H1 (cell line): ENCODE data around the gene USP24. TPM values are rescaled to one million over a fixed set of nuclear protein-coding genes. Genes with fewer than 3 reads are reported as not detected.

Experiments
- CTCF ChIA-PET: fragments of 300-600 bp; sonication (Branson Sonifier 250); formaldehyde crosslinking; loops from one replicate; lab custom pipeline; 2021; ENCODE audit not compliant: partially characterized antibody; lab: Charles Lee
- POLR2A ChIA-PET: fragments of 300-600 bp; sonication (Branson Sonifier 250); formaldehyde crosslinking; loops from one replicate; lab custom pipeline; 2021; ENCODE audit warnings: inconsistent platforms; ENCODE audit not compliant: partially characterized antibody; lab: Charles Lee
- DNase-seq, 2 experiments: peaks; one replicate each; pipeline versions ENCODE4 v3.0.0 to v3.0.0-alpha.2; 2010 to 2022; ENCODE audit warnings: low spot score in 2 of 2, low read depth in 1 of 2, mixed read lengths in 1 of 2
- FAIRE-seq: peaks from 2 replicates; lab custom pipeline; 2011; peaks lifted over from hg19 to GRCh38; lab: Jason Lieb, UNC
- H2AFZ ChIP-seq: 2 replicates; pipeline ENCODE4 v1.8.1; 2012; ENCODE audit warnings: low read length, inconsistent platforms
- H2AK5ac ChIP-seq: 2 replicates; pipeline ENCODE4 v1.6.1; 2013; ENCODE audit warnings: low read depth, low read length
- H2BK120ac ChIP-seq: replicated peaks from 2 replicates; pipeline ENCODE3; 2013; ENCODE audit warnings: low read depth, low read length, inconsistent platforms
- H2BK12ac ChIP-seq: 2 replicates; pipeline ENCODE4 v1.6.1; 2013; ENCODE audit warnings: low read depth, low read length
- H2BK15ac ChIP-seq: 2 replicates; pipeline ENCODE4 v1.6.1; 2013; ENCODE audit warnings: low read length
- H2BK20ac ChIP-seq: 2 replicates; pipeline ENCODE4 v1.6.1; 2013; ENCODE audit warnings: low read length
- H2BK5ac ChIP-seq: 2 replicates; pipeline ENCODE4 v1.6.1; 2013; ENCODE audit warnings: low read depth, low read length
- H3K14ac ChIP-seq: 2 replicates; pipeline ENCODE4 v1.6.1; 2013; ENCODE audit warnings: inconsistent platforms; ENCODE audit not compliant: insufficient read length
- H3K18ac ChIP-seq: 2 replicates; pipeline ENCODE4 v1.6.1; 2013; ENCODE audit warnings: low read length; ENCODE audit errors: extremely low read depth
- H3K23ac ChIP-seq: 2 replicates; pipeline ENCODE4 v1.6.1; 2013; ENCODE audit warnings: inconsistent platforms; ENCODE audit not compliant: insufficient read length
- H3K23me2 ChIP-seq: 2 replicates; pipeline ENCODE4 v1.6.1; 2013; ENCODE audit warnings: low read depth, low read length
- H3K27ac ChIP-seq: 2 replicates; pipeline ENCODE4 v1.6.1; 2011; ENCODE audit warnings: low read depth, low read length, inconsistent platforms
- H3K27me3 ChIP-seq, 4 experiments: replicated peaks in 1 of 4; 1 replicate in 1 of 4; 2 replicates in 3 of 4; pipeline versions ENCODE4 v1.6.1 to v1.8.1; 2011 to 2013; ENCODE audit warnings: low read length in 3 of 4, mild to moderate bottlenecking in 3 of 4, inconsistent platforms in 2 of 4, mixed read lengths in 2 of 4, moderate library complexity in 1 of 4; ENCODE audit not compliant: control insufficient read depth in 3 of 4, insufficient read depth in 3 of 4; ENCODE audit errors: extremely low read depth in 1 of 4
- H3K36me3 ChIP-seq, 4 experiments: 2 replicates each; pipeline versions ENCODE4 v1.6.1 to v1.8.1; 2011 to 2013; ENCODE audit warnings: mild to moderate bottlenecking in 4 of 4, low read length in 3 of 4, moderate library complexity in 2 of 4, control low read depth in 1 of 4, inconsistent platforms in 1 of 4; ENCODE audit not compliant: insufficient read depth in 4 of 4, control insufficient read depth in 2 of 4
- H3K4ac ChIP-seq: replicated peaks from 2 replicates; pipeline ENCODE3; 2013; ENCODE audit warnings: low read length, low read depth, mixed read lengths, inconsistent platforms; ENCODE audit not compliant: insufficient read length
- H3K4me1 ChIP-seq, 4 experiments: replicated peaks in 1 of 4; 1 replicate in 1 of 4; 2 replicates in 3 of 4; pipeline versions ENCODE4 v1.6.1 to v1.8.1; 2011 to 2013; ENCODE audit warnings: low read length in 3 of 4, inconsistent platforms in 2 of 4, mixed read lengths in 1 of 4; ENCODE audit not compliant: insufficient read depth in 4 of 4, control insufficient read depth in 3 of 4
- H3K4me2 ChIP-seq, 2 experiments: 2 replicates each; pipeline versions ENCODE4 v1.6.1 to v1.8.1; 2011 to 2013; ENCODE audit warnings: low read depth in 2 of 2, low read length in 2 of 2, control low read depth in 1 of 2, inconsistent platforms in 1 of 2, mild to moderate bottlenecking in 1 of 2; ENCODE audit not compliant: insufficient read depth in 1 of 2
- H3K4me3 ChIP-seq, 4 experiments: fragments of 200-600, 300-600 bp in 1 of 4; sonication (generic), shearing (Covaris generic), sonication (Bioruptor Twin) in 1 of 4; 2 replicates each; pipeline versions ENCODE4 v1.5.1 to v1.8.1; 2011 to 2016; ENCODE audit warnings: low read length in 4 of 4, low read depth in 3 of 4, control low read depth in 2 of 4, inconsistent platforms in 2 of 4, mild to moderate bottlenecking in 2 of 4, mixed read lengths in 1 of 4, moderate library complexity in 1 of 4; ENCODE audit not compliant: insufficient read depth in 2 of 4; ENCODE audit errors: extremely low read depth in 1 of 4
- H3K56ac ChIP-seq: replicated peaks from 2 replicates; pipeline ENCODE3; 2013; ENCODE audit warnings: low read depth, mild to moderate bottlenecking, mixed read lengths, low read length, inconsistent platforms; ENCODE audit not compliant: insufficient read length
- H3K79me1 ChIP-seq: 2 replicates; pipeline ENCODE4 v1.6.1; 2013; ENCODE audit warnings: low read depth, low read length, control low read depth
- H3K79me2 ChIP-seq, 2 experiments: 2 replicates each; pipeline versions ENCODE4 v1.6.1 to v1.8.1; 2012 to 2013; ENCODE audit warnings: low read length in 2 of 2, mild to moderate bottlenecking in 2 of 2, inconsistent platforms in 1 of 2; ENCODE audit not compliant: insufficient read depth in 2 of 2, control insufficient read depth in 1 of 2
- H3K9ac ChIP-seq, 4 experiments: replicated peaks in 1 of 4; 1 replicate in 1 of 4; 2 replicates in 3 of 4; pipeline versions ENCODE4 v1.6.1 to v1.8.1; 2011 to 2013; ENCODE audit warnings: low read depth in 3 of 4, low read length in 3 of 4, control low read depth in 2 of 4, mild to moderate bottlenecking in 2 of 4, moderate library complexity in 2 of 4, inconsistent platforms in 1 of 4; ENCODE audit errors: extremely low read depth in 1 of 4
- H3K9me3 ChIP-seq, 2 experiments: 2 replicates each; pipeline versions ENCODE4 v1.6.1 to v1.8.1; 2012 to 2013; ENCODE audit warnings: mild to moderate bottlenecking in 2 of 2, moderate library complexity in 2 of 2, control low read depth in 1 of 2, inconsistent platforms in 1 of 2, low read depth in 1 of 2, low read length in 1 of 2, mixed read lengths in 1 of 2; ENCODE audit not compliant: insufficient read depth in 2 of 2
- H4K20me1 ChIP-seq, 2 experiments: replicated peaks in 1 of 2; 2 replicates each; pipeline versions ENCODE3 to v1.8.1; 2011 to 2013; ENCODE audit warnings: inconsistent platforms in 2 of 2, low read length in 2 of 2, mild to moderate bottlenecking in 1 of 2; ENCODE audit not compliant: insufficient read depth in 2 of 2, control insufficient read depth in 1 of 2
- H4K5ac ChIP-seq: 2 replicates; pipeline ENCODE4 v1.6.1; 2013; ENCODE audit warnings: low read length, low read depth, mixed read lengths, inconsistent platforms; ENCODE audit not compliant: insufficient read length
- H4K8ac ChIP-seq: 2 replicates; pipeline ENCODE4 v1.8.0; 2013; ENCODE audit warnings: mild to moderate bottlenecking, moderate library complexity, low read length, inconsistent platforms; ENCODE audit not compliant: insufficient read depth; ENCODE audit errors: extremely low read depth
- H4K91ac ChIP-seq: replicated peaks from 2 replicates; pipeline ENCODE3; 2013; ENCODE audit warnings: low read length, mixed read lengths, inconsistent platforms; ENCODE audit not compliant: insufficient read length
- BACH1 ChIP-seq: IDR thresholded peaks from 2 replicates; pipeline ENCODE4 v1.6.1; 2012; ENCODE audit warnings: low read length, improper control_type of control experiment
- BCL11A ChIP-seq, 2 experiments: IDR thresholded peaks; one replicate each; pipeline ENCODE4 v1.6.1; 2011; ENCODE audit warnings: low read depth in 2 of 2, low read length in 2 of 2, mild to moderate bottlenecking in 2 of 2
- HDAC2 ChIP-seq, 2 experiments: fragments of 300-600 bp in 1 of 2; sonication (generic) in 1 of 2; IDR thresholded peaks; 2 replicates each; pipeline ENCODE4 v1.6.1; 2011 to 2012; ENCODE audit warnings: low read depth in 2 of 2, low read length in 2 of 2, mild to moderate bottlenecking in 2 of 2, moderate library complexity in 2 of 2, borderline replicate concordance in 1 of 2, inconsistent platforms in 1 of 2
- JUN ChIP-seq: IDR thresholded peaks from 2 replicates; pipeline ENCODE4 v1.6.1; 2011; ENCODE audit warnings: low read depth, mild to moderate bottlenecking, improper control_type of control experiment, low read length
- MAX ChIP-seq: IDR thresholded peaks from 2 replicates; pipeline ENCODE4 v1.6.1; 2012; ENCODE audit warnings: inconsistent platforms
- NRF1 ChIP-seq: IDR thresholded peaks from 2 replicates; pipeline ENCODE4 v1.6.1; 2011; ENCODE audit warnings: mild to moderate bottlenecking, low read depth, low read length, improper control_type of control experiment
- RAD21 ChIP-seq, 2 experiments: IDR thresholded peaks in 1 of 2; conservative IDR thresholded peaks in 1 of 2; 2 replicates each; pipeline ENCODE4 v1.6.1; 2011; ENCODE audit warnings: low read depth in 2 of 2, low read length in 2 of 2, improper control_type of control experiment in 1 of 2, inconsistent platforms in 1 of 2, mild to moderate bottlenecking in 1 of 2, moderate library complexity in 1 of 2
- RFX5 ChIP-seq: IDR thresholded peaks from 2 replicates; pipeline ENCODE4 v1.6.1; 2011; ENCODE audit warnings: low read depth, low read length, improper control_type of control experiment, borderline replicate concordance
- SAP30 ChIP-seq: fragments of 300-600 bp; sonication (generic); IDR thresholded peaks from 2 replicates; pipeline ENCODE4 v1.7.1; 2012; ENCODE audit warnings: low read length, moderate library complexity, mild to moderate bottlenecking, inconsistent platforms; ENCODE audit not compliant: insufficient read depth, insufficient replicate concordance
- SIN3A ChIP-seq, 2 experiments: IDR thresholded peaks in 1 of 2; conservative IDR thresholded peaks in 1 of 2; 2 replicates each; pipeline ENCODE4 v1.6.1; 2011 to 2012; ENCODE audit warnings: low read length in 2 of 2, improper control_type of control experiment in 1 of 2, low read depth in 1 of 2, mild to moderate bottlenecking in 1 of 2
- SIX5 ChIP-seq: IDR thresholded peaks from 2 replicates; pipeline ENCODE4 v1.6.1; 2011; ENCODE audit warnings: mild to moderate bottlenecking, low read depth, low read length
- WGBS, 2 experiments: shearing (Covaris generic) in 1 of 2; methylation state at CpG; one replicate each; pipeline versions ENCODE4 v1.1.6 to v1.1.7; 2013 to 2015; ENCODE audit warnings: low lambda C conversion rate in 2 of 2, mixed read lengths in 2 of 2, inconsistent platforms in 1 of 2, low coverage in 1 of 2, missing lambda C conversion rate in 1 of 2; ENCODE audit not compliant: insufficient replicate concordance in 2 of 2, insufficient coverage in 1 of 2, insufficient read length in 1 of 2; ENCODE audit errors: extremely low coverage in 1 of 2, missing lambda C conversion rate in 1 of 2; 5-methylcytosine and 5-hydroxymethylcytosine counted together
- polyA plus RNA-seq, 7 experiments: library from polyadenylated mRNA; depleted of rRNA in 3 of 7; stranded (reverse) in 5 of 7; unstranded in 2 of 7; fragments of >200 nt in 5 of 7; fragments of 200-250 nt in 2 of 7; gene quantifications; 1 replicate in 5 of 7; 2 replicates in 1 of 7; 4 replicates in 1 of 7; pipeline versions ENCODE4 v1.2.1 to v1.2.3, GENCODE V29; 2011 to 2013; ENCODE audit warnings: missing spikeins in 2 of 7, mixed read lengths in 2 of 7
- total RNA-seq: library from RNA; stranded (reverse); fragmentation: NEBNext Ultra II Directional; extraction: Animal tissue kit (Norgen Biotek cat#: 25700); gene quantifications from 2 replicates; pipeline ENCODE4 v1.2.1, GENCODE V29; 2021

Gene USP24
- total and polyA plus RNA-seq, 2 of the 8 experiments (the other 6 are each of a cell fraction or from before 2014, with no cell fraction given), result 11.1 to 34.6 TPM

GRCh38 chr1:55244476-55245099 lies 29.4 kb upstream of the USP24 start:
- Histone ChIP-seq H3K79me1 (no peaks in the 10 kb centered on the region), H3K23ac (no peak overlapping the region), H3K36me3 (no peaks in the 10 kb centered on the region), H3K4me3 (no peak overlapping the region), H3K18ac (no peak overlapping the region), H2BK15ac (no peak overlapping the region), H3K56ac (no peak overlapping the region), H4K8ac (no peak overlapping the region), H3K4ac (no peak overlapping the region), H4K20me1 (no peaks in the 10 kb centered on the region), H3K14ac (no peak overlapping the region), H3K79me2 (no peaks in the 10 kb centered on the region), H2BK12ac (no peak overlapping the region), H3K9ac (no peak overlapping the region), H4K91ac (no peak overlapping the region), H4K5ac (no peak overlapping the region), H3K27me3 (no peaks in the 10 kb centered on the region), H3K4me2 (no peak overlapping the region), H3K23me2 (no peaks in the 10 kb centered on the region), H2BK20ac (no peak overlapping the region), H2BK120ac (no peak overlapping the region), H3K4me1 (no peaks in the 10 kb centered on the region), H2BK5ac (no peak overlapping the region), H2AFZ (no peak overlapping the region), H2AK5ac (no peak overlapping the region), H3K27ac (no peak overlapping the region), H3K9me3 (no peaks in the 10 kb centered on the region)
- WGBS, 2 experiments, result 89% methylated on average over 6 of the region's 6 CpGs; no CpG with 5 or more reads in 1 of the 2 experiments
- CTCF ChIA-PET, result no interaction called here
- FAIRE-seq, result no peak
- POLR2A ChIA-PET, result interaction anchor here (0.5 kb wide), 1 partner anchor 21 kb away, joined by 3 read pairs; no protein-coding TSS in a partner anchor
- DNase-seq, result no peak
- no peak for TF ChIP-seq SIX5
- TF ChIP-seq BACH1, result no peak
- TF ChIP-seq RFX5, result no peak
- no peak for TF ChIP-seq NRF1
- TF ChIP-seq MAX, result no peak
- TF ChIP-seq BCL11A (IDR thresholded peaks at IDR 0.05; ENCODE audit: low read depth in 2 of 2, low read length in 2 of 2), result no peak
- no peak for TF ChIP-seq SIN3A (conservative IDR thresholded peaks at IDR 0.05 in 1 of 2, IDR thresholded peaks at IDR 0.05 in 1 of 2; ENCODE audit: low read depth in 1 of 2, low read length in 2 of 2)
- TF ChIP-seq RAD21 (IDR thresholded peaks at IDR 0.05 in 1 of 2, conservative IDR thresholded peaks at IDR 0.05 in 1 of 2; ENCODE audit: low read depth in 2 of 2, low read length in 2 of 2), result no peak
- TF ChIP-seq SAP30, result no peak
- no peak for TF ChIP-seq HDAC2 (IDR thresholded peaks at IDR 0.05; ENCODE audit: borderline replicate concordance in 1 of 2, low read depth in 2 of 2, low read length in 2 of 2)
- no peak for TF ChIP-seq JUN
